Nephron (organoid): Measurements from ENCODE around the gene KIAA0930.
A peak's percentile ranks its signal among the peaks of the same experiment; 100 is the strongest.

ENCODE experiments used
- H3K27ac Mint-ChIP-seq, 3 experiments: 2 replicates each; pipeline ENCODE4 v1.8.0; 2020; ENCODE audit warnings: mixed read lengths in 3 of 3, mild to moderate bottlenecking in 2 of 3, moderate library complexity in 1 of 3
- H3K27me3 Mint-ChIP-seq: 2 replicates; pipeline ENCODE4 v1.8.0; 2021; ENCODE audit warnings: low read depth, mild to moderate bottlenecking, moderate library complexity, mixed read lengths
- H3K36me3 Mint-ChIP-seq: 2 replicates; pipeline ENCODE4 v1.8.0; 2020; ENCODE audit warnings: low read depth, mixed read lengths
- H3K4me1 Mint-ChIP-seq: 2 replicates; pipeline ENCODE4 v1.8.0; 2020; ENCODE audit warnings: mixed read lengths
- H3K4me3 Mint-ChIP-seq, 3 experiments: 2 replicates each; pipeline ENCODE4 v1.8.0; 2020; ENCODE audit warnings: mild to moderate bottlenecking in 3 of 3, mixed read lengths in 3 of 3, moderate library complexity in 2 of 3
- H3K9me3 Mint-ChIP-seq: 2 replicates; pipeline ENCODE4 v1.8.0; 2020; ENCODE audit warnings: mixed read lengths
- TF ChIP-seq, protein P1 (sequence below), 3 experiments: fragments of 200-600 bp; sonication (generic); IDR thresholded peaks; one replicate each; pipeline ENCODE4 v1.5.0; 2021; ENCODE audit warnings: antibody characterized with exemption in 3 of 3; ENCODE audit not compliant: unreplicated experiment in 3 of 3

The KIAA0930 gene

DNA sequence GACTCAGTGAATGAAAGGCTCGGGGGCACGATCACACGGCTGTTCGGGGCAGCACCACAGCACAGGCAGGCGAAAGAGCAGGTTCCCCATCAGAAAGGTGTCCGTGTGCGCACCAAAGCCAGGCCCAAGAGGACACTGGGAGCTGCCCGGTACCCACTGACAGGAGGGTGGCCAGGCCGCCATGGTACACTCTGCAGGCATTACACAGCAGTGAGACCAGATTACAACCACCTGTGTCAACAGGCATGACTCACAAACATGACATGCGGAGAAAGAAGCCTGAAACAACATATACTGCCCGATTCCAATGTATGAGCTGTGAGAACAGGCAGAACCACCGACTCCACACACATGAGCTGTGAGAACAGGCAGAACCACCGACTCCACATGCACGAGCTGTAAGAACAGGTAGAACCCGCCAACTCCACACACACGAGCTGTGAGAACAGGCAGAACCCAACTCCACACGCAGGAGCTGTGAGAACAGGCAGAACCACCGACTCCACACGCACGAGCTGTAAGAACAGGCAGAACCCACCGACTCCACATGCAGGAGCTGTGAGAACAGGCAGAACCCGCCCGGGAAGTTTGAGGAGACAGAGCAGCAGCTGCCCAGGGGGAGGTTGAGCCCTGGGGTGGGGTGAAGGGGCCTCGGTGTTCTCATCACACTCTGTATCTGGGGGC lies 32.6 kb downstream of the KIAA0930 start:
- Mint-ChIP-seq H3K9me3 (no peaks in the 10 kb centered on the region), H3K36me3 (peaks cover 8% of the 10 kb centered on the region), H3K4me3 (no peak overlapping the region), H3K27me3 (peaks cover 15% of the 10 kb centered on the region), H3K4me1 (peaks cover 32% of the 10 kb centered on the region), H3K27ac (peak overlapping the region in 2 of 3 experiments; percentile 14 to 47)
- TF ChIP-seq, protein P1, sequence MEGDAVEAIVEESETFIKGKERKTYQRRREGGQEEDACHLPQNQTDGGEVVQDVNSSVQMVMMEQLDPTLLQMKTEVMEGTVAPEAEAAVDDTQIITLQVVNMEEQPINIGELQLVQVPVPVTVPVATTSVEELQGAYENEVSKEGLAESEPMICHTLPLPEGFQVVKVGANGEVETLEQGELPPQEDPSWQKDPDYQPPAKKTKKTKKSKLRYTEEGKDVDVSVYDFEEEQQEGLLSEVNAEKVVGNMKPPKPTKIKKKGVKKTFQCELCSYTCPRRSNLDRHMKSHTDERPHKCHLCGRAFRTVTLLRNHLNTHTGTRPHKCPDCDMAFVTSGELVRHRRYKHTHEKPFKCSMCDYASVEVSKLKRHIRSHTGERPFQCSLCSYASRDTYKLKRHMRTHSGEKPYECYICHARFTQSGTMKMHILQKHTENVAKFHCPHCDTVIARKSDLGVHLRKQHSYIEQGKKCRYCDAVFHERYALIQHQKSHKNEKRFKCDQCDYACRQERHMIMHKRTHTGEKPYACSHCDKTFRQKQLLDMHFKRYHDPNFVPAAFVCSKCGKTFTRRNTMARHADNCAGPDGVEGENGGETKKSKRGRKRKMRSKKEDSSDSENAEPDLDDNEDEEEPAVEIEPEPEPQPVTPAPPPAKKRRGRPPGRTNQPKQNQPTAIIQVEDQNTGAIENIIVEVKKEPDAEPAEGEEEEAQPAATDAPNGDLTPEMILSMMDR (IDR thresholded peaks at IDR 0.05; ENCODE audit: unreplicated experiment in 3 of 3), result no peak

DNA sequence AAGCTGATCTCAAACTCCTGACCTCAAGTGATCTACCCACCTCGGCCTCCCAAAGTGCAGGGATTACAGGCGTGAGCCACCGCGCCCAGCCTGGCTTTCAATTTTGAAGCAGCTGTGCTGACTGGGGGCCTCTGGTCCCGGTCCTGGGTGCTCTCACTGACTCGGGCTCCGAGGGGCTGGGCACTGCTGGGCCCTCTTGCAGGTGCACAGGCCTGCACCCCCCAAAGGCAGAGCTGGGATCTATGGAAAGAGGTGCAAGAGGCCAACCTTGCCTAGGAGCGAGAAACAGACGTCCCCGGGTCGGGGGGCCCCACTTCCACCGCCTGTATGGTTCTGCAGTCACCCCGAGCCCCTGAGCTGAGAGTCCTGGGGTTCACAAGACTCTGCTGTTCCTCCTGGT lies 33.2 kb downstream of the KIAA0930 start:
- H3K4me3 Mint-ChIP-seq, result no peak overlapping the region
- H3K36me3 Mint-ChIP-seq, result peaks cover 8% of the 10 kb centered on the region
- no peak overlapping the region for H3K27ac Mint-ChIP-seq
- H3K9me3 Mint-ChIP-seq, result no peaks in the 10 kb centered on the region
- H3K4me1 Mint-ChIP-seq, result peaks cover 32% of the 10 kb centered on the region
- TF ChIP-seq, protein P1 (IDR thresholded peaks at IDR 0.05; ENCODE audit: unreplicated experiment in 3 of 3), result no peak
- peaks cover 12% of the 10 kb centered on the region for H3K27me3 Mint-ChIP-seq

DNA sequence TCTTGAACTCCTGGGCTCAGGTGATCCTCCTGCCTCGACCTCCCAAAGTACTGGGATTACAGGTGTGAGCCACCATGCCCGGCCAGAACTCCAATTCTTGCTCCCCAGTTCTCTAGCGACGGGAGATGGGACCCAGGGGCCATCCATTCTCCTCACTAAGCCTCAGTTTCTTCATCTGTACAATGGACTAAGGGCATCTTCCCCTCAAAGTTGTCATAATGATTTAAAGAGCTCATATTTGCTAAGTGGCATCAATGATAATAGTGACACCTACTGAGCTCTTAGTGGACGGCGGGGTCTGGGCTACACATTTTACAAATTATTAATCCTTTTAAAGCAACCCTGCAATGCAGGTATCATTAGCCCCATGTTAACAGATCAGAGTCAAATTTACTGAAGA lies 34.5 kb downstream of the KIAA0930 start:
- Mint-ChIP-seq H3K9me3 (no peaks in the 10 kb centered on the region), H3K27me3 (peaks cover 11% of the 10 kb centered on the region), H3K4me1 (peaks cover 31% of the 10 kb centered on the region), H3K4me3 (no peak overlapping the region), H3K27ac (peak overlapping the region in 1 of 3 experiments; percentile 20), H3K36me3 (peaks cover 13% of the 10 kb centered on the region)
- TF ChIP-seq, protein P1 (IDR thresholded peaks at IDR 0.05; ENCODE audit: unreplicated experiment in 3 of 3), result no peak

DNA sequence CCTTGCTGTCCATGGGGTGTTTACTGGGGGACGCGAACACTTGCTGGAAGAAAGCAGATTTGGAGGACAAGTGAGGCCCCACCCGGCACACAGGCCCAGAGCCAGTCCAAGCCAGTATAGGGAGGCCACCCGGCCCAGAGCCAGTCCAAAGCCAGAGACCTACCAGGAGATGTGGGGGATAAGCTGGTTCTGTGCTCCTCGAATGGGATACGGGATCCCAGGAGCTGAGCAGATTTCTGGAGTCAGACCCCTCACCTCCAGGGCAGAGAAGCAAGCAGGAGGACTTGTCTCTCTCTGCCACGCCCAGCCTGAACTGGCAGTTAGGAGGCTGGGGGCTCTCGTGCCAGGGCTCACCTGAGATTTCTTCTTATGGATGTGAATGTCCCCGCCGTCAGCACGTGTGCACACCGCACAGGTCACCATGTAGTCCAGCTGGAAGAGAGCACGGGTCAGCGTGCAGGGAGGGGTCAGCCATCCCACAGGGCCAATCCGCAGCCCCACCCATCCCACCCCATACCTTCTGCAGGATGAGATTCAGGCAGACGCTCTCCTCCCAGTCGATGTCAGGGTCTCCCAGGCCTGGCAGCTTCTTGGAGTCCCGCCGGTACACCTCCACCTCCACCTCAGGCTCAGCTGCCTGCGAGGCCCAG lies 35.3 kb downstream of the KIAA0930 start:
- TF ChIP-seq, protein P1 (IDR thresholded peaks at IDR 0.05; ENCODE audit: unreplicated experiment in 3 of 3), result no peak
- Mint-ChIP-seq H3K4me3 (no peak overlapping the region), H3K27me3 (peaks cover 11% of the 10 kb centered on the region), H3K36me3 (peaks cover 16% of the 10 kb centered on the region), H3K27ac (peak overlapping the region in 2 of 3 experiments; percentile 54 to 59), H3K4me1 (peaks cover 35% of the 10 kb centered on the region), H3K9me3 (no peaks in the 10 kb centered on the region)

DNA sequence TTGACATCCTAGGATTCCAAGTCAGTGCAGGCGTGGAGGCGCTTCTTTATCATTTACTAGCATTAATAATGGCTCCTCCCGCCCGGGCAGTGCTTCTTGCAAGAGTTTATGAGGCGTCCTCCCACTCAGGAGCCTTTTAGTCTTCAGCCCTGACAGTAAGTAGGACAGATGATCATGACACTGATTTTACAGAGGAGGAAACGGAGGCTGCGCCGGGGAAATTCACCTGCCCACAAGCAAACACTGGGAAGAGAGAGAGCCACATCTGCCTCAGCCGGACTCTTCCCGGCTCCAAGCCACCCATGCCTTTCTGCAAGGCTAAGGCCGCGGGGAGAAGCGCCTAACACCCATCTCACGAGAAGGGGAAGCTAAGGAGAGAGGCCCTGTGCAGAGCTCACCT lies 35.9 kb downstream of the KIAA0930 start:
- H3K27ac Mint-ChIP-seq, result peak overlapping the region in 2 of 3 experiments; percentile 54 to 59
- H3K4me3 Mint-ChIP-seq, result peak overlapping the region in 1 of 3 experiments; percentile 4
- peaks cover 10% of the 10 kb centered on the region for H3K27me3 Mint-ChIP-seq
- H3K4me1 Mint-ChIP-seq, result peaks cover 34% of the 10 kb centered on the region
- TF ChIP-seq, protein P1 (IDR thresholded peaks at IDR 0.05; ENCODE audit: unreplicated experiment in 3 of 3), result no peak
- H3K36me3 Mint-ChIP-seq, result peaks cover 17% of the 10 kb centered on the region
- H3K9me3 Mint-ChIP-seq, result no peaks in the 10 kb centered on the region
